Esophagus (tissue), 2 donors: ENCODE data around the gene ADIPOR2. TPM values are rescaled to one million over a fixed set of nuclear protein-coding genes. Genes with fewer than 3 reads are reported as not detected.
"Not testable (repeated sequence)": the region's sequence is repeated elsewhere in the genome, so short reads cannot be mapped to it uniquely, and the experiment has no call there.

Source experiments
- H3K27ac ChIP-seq, 2 donors: one replicate each; pipeline ENCODE4 v1.5.1; 2013; ENCODE audit warnings: low read depth in 2 of 2, mild to moderate bottlenecking in 2 of 2, inconsistent platforms in 1 of 2, low read length in 1 of 2, moderate library complexity in 1 of 2
- H3K27me3 ChIP-seq, 2 donors: one replicate each; pipeline ENCODE4 v1.6.1; 2013; ENCODE audit warnings: low read length in 2 of 2, control low read depth in 1 of 2, mild to moderate bottlenecking in 1 of 2; ENCODE audit not compliant: insufficient read depth in 2 of 2, control insufficient read depth in 1 of 2
- H3K36me3 ChIP-seq, 2 donors: one replicate each; pipeline ENCODE4 v1.6.1; 2013; ENCODE audit warnings: low read length in 1 of 2; ENCODE audit not compliant: control insufficient read depth in 2 of 2, insufficient read depth in 2 of 2
- H3K4me1 ChIP-seq, 2 donors: one replicate each; pipeline ENCODE4 v1.6.1; 2013; ENCODE audit warnings: low read length in 1 of 2; ENCODE audit not compliant: control insufficient read depth in 2 of 2, insufficient read depth in 2 of 2
- H3K4me3 ChIP-seq, 2 donors: one replicate each; pipeline ENCODE4 v1.5.1; 2013; ENCODE audit warnings: low read length in 2 of 2, mild to moderate bottlenecking in 2 of 2, low read depth in 1 of 2, moderate library complexity in 1 of 2
- H3K9me3 ChIP-seq, 2 donors: one replicate each; pipeline ENCODE4 v1.6.1; 2013; ENCODE audit warnings: mild to moderate bottlenecking in 2 of 2, low read depth in 1 of 2, low read length in 1 of 2, moderate library complexity in 1 of 2; ENCODE audit not compliant: control insufficient read depth in 2 of 2, insufficient read depth in 1 of 2
- WGBS, 2 donors: extraction: QIAGEN DNeasy Blood & Tissue Kit; methylation state at CpG; one replicate each; pipeline ENCODE4 v1.1.7; 2013; 5-methylcytosine and 5-hydroxymethylcytosine counted together
- polyA plus RNA-seq, 2 donors: library from polyadenylated mRNA; stranded (reverse); fragments of 200-250 nt; gene quantifications; one replicate each; pipeline ENCODE4 v1.2.3, GENCODE V29; 2013
- donor health status: healthy with polysubstance abuse.
- donor health status: Bipolar disorder and iron deficiency.

Gene ADIPOR2
- polyA plus RNA-seq, 2 donors: 29.9 to 33.7 TPM

DNA sequence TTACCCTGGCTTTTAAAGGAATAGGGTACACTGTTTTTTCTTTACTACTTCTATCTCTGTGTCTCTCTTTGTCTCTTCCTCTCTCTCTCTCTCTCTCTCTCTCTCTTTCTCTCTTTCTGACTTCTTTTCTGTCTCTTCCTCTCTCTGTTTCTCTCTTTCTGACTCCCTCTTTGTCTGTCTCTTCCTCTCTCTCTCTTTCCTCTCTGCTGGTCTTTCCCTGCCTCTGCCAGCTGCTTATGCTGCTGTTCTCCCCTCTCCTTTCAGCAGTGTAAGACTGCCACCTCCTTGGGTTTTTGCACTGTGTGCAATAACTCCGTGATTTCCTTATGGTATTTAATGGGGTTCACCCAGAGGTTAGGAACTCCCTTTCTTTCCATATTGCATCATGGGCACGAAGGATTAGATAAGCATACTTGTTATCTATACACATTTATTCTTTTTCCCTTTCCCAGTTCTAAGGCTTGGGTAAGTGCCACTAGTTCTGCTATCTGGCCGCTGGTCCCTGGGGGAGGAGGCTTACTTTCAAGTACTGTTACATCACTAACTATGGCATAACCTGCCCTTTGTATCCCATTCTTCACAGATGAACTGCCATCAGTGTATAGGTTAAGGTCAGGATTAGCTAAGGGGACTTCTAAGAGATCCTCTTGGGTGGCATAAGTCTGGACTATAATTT is 20.8 kb downstream of the ADIPOR2 start:
- H3K4me1 ChIP-seq, H3K27ac ChIP-seq, H3K27me3 ChIP-seq, H3K36me3 ChIP-seq, H3K9me3 ChIP-seq, H3K4me3 ChIP-seq: not testable (repeated sequence)
- WGBS, 2 donors: 42 to 50% methylated on average over 3 of the region's 3 CpGs

DNA sequence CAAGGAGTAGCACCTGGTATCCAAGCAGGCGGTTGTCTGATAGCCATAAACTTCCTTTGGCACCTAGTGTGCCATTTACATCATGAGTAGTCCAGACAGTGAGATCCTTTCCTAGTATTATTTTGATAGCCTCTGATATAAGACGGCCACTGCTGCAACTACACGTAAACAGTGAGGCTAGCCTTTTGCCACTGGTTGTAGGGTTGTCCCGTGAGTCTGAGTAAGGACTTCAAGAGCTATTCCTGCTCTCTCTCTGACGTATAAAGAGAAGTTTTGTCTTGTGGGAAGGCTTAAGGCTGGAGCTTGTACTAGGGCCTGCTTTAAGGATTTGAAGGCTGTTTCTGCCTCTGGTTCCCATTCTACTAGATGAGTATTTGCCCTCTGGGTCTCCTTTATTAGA is 21.4 kb downstream of the ADIPOR2 start:
- H3K27ac ChIP-seq, H3K9me3 ChIP-seq, H3K27me3 ChIP-seq, H3K36me3 ChIP-seq, H3K4me1 ChIP-seq, H3K4me3 ChIP-seq: not testable (repeated sequence)
- 90 to 95% methylated on average over 5 of the region's 5 CpGs for WGBS, 2 donors

DNA sequence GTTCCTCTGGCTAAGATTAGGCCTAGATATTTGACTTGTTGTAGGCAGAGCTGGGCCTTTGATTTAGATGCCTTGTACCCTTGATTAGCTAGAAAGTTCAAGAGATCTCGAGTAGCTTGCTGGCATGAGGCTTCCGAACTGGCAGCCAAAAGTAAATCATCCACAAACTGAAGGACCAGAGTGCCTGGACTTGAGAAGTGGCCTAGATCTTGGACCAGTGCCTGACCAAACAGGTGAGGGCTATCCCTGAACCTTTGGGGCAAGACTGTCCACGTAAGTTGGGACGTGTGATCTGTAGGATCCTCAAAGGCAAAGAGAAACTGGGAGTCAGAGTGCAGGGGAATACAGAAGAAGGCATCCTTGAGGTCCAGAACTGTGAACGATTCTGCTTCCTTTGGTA is 22.0 kb downstream of the ADIPOR2 start:
- H3K36me3 ChIP-seq: not testable (repeated sequence)

DNA sequence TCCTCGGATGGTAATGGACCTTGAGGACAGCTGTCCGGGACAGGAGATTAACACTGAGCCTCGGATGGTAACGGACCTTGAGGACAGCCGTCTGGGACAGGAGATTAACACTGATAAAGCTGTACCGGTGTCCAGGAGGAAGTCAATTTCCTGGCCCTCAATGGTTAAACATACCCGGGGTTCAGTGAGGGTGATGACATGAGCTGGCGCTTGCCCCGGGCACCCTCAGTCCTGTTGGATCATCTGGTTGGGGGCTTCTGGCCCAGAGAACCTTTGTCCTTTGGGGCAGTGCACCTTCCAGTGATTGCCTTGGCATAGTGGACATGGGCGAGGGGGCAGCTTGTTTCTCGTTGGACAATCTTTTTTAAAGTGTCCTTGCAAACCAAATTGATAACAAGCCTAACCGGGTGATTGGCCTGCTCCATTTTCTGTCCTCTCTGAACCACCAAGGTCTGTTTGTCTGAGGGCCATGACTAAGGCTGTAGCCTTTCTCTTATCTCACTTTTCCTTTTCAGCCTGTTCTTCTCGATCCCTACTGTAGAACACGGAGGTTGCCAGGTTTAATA is 23.0 kb downstream of the ADIPOR2 start:
- not testable (repeated sequence) for H3K4me3 ChIP-seq, H3K36me3 ChIP-seq, H3K9me3 ChIP-seq, H3K27ac ChIP-seq, H3K27me3 ChIP-seq, H3K4me1 ChIP-seq
- 87 to 96% methylated on average over 14 of the region's 14 CpGs for whole genome bisulfite sequencing, 2 donors

More for the DNA sequence above, 22.0 kb downstream of the ADIPOR2 start:
- not testable (repeated sequence) for H3K9me3 ChIP-seq, H3K4me3 ChIP-seq, H3K27me3 ChIP-seq, H3K4me1 ChIP-seq, H3K27ac ChIP-seq
- 91 to 95% methylated on average over 5 of the region's 5 CpGs for WGBS, 2 donors

DNA sequence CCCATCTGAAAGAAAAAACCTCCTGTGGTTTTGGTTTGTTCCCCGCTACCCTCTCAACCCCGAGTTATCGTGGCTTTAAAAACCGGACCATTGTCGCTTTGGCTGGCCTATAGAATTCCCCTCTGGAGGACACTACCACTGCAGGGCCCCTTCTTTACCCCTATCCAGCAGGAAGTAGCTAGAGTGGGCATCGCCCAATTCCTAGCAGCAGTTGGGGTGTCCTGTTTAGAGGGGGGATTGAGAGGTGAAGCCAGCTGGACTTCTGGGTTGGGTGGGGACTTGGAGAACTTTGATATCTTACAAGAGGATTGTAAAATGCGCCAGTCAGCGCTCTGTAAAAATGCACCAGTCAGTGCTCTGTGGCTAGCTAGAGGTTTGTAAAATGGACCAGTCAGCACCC is 24.6 kb downstream of the ADIPOR2 start:
- not testable (repeated sequence) for H3K27ac ChIP-seq, H3K4me1 ChIP-seq, H3K36me3 ChIP-seq, H3K4me3 ChIP-seq, H3K27me3 ChIP-seq, H3K9me3 ChIP-seq
- 94 to 95% methylated on average over 8 of the region's 8 CpGs for WGBS, 2 donors

DNA sequence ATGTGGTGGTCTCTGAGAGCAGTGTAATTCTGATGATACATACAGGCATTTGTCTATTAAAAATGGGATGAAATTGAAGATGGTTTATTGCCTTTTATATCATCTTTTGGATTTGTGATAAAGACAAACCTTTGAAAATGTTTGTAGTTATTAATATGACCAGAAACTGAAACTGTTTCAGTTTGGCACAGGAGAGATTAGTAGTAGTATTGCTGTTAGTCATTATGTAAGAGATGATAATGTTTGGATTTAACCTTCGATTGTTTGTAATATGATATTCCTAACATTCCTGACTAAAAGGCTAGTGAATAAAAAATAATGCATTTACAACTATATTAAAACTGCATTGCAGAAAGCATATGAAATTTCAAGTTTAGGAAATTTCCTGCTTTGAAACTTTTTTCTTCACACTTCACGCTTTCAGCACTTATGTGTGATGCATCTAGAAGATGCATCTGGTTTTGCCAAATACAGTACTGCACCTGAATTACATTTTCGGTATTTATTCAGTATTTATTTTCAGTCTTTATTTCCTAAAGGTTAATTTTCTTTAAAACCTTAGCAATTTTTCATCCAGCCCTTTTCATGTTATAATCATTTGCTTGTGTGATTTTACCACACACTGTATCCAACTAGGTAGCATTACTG is 25.5 kb downstream of the ADIPOR2 start:
- H3K9me3 ChIP-seq: no peaks in the 10 kb centered on the region
- H3K36me3 ChIP-seq: peaks cover 1 to 2% of the 10 kb centered on the region in 2 donors
- no peaks in the 10 kb centered on the region for H3K4me1 ChIP-seq
- WGBS, 2 donors: 56 to 59% methylated on average over 3 of the region's 3 CpGs
- H3K4me3 ChIP-seq: no peak overlapping the region
- H3K27ac ChIP-seq: no peak overlapping the region
- no peaks in the 10 kb centered on the region for H3K27me3 ChIP-seq

DNA sequence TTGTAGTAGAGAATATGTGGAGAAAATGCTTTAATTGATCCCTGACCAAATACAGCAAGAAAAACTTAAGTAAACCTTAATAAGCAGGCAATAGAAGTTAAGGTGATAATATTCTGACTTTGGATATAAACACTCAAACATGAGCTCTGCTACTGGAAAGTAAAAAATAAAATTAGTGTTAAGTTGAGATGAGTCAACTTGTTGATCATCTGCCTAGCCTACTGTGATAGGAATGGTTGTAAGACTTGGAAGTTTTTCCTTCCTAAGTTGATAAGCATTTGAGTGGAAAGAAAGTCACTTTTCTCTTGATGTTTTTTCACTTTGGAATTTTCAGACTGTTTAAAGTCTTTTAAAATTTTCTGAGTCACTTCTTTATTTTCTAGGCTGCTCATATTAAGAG is 26.0 kb downstream of the ADIPOR2 start:
- Histone ChIP-seq H3K27me3 (no peaks in the 10 kb centered on the region), H3K9me3 (no peaks in the 10 kb centered on the region), H3K4me1 (no peaks in the 10 kb centered on the region), H3K4me3 (no peak overlapping the region), H3K36me3 (peaks cover 1 to 2% of the 10 kb centered on the region in 2 donors), H3K27ac (no peak overlapping the region)

DNA sequence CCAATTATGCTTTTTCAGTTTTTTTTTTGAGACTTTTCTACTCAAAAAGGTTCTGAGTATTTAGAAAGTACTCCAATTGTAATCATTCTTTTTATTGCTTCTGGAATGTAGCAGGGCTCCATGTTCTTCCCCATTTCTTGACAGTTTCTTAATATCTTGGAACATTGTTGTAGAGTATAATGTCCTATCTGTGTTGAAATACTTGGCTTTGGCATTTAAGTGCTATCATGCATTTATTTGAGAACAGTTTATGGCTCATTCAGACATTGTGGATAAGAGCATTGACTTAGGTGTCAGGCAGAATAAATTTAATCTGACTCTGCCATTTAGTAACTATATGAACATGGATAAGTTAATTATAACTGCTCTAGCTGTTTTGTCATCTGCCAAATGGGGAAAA is 28.3 kb downstream of the ADIPOR2 start:
- no peak overlapping the region for H3K27ac ChIP-seq
- peaks cover 1 to 2% of the 10 kb centered on the region in 2 donors for H3K36me3 ChIP-seq
- no peaks in the 10 kb centered on the region for H3K4me1 ChIP-seq
- H3K4me3 ChIP-seq: no peak overlapping the region
- H3K9me3 ChIP-seq: no peaks in the 10 kb centered on the region
- no peaks in the 10 kb centered on the region for H3K27me3 ChIP-seq

DNA sequence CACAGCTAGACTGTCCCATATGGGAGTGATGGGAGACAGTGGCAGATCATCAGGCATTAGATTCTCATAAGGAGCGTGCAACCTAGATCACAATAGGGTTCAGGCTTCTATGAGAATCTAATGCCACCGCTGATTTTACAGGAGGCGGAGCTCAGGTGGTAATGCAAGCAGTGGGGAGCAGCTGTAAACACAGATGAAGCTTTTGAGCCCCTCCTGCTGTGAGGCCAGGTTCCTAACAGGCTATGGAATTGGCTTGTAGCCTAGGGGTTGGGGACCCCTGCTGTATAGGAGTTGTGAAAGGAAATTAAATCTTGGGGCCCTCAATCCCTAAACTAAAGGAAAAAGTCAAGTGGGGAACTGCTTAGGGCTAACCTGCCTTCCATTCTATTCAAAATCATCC is 29.6 kb downstream of the ADIPOR2 start:
- WGBS, 2 donors: 94 to 96% methylated on average over 3 of the region's 3 CpGs
- Histone ChIP-seq H3K4me3 (no peak overlapping the region), H3K9me3 (peaks cover 0 to 2% of the 10 kb centered on the region in 2 donors), H3K36me3 (peaks cover 0 to 2% of the 10 kb centered on the region in 2 donors), H3K27ac (no peak overlapping the region), H3K27me3 (no peaks in the 10 kb centered on the region), H3K4me1 (no peaks in the 10 kb centered on the region)

DNA sequence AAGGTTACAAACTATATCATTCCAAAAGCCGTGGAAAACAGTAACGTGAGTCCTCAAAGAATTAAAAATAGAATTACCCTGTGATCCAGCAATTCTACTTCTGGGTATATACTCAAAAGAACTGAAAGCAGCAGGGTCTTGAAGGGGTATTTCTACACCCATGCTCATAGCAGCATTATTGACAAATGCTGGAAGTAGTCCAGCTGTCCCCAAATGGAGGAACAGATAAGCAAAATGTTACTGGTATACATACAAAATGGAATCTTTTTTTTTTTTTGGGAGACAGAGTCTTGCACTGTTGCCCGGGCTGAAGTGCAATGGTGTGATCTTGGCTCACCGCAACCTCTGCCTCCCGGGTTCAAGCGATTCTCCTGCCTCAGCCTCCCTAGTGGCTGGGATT is 32.9 kb downstream of the ADIPOR2 start:
- Histone ChIP-seq H3K4me3 (no peak overlapping the region), H3K27me3 (no peaks in the 10 kb centered on the region), H3K4me1 (peaks cover 0 to 2% of the 10 kb centered on the region in 2 donors), H3K27ac (no peak overlapping the region), H3K9me3 (peaks cover 0 to 2% of the 10 kb centered on the region in 2 donors), H3K36me3 (peaks cover 0 to 3% of the 10 kb centered on the region in 2 donors)
- 91 to 95% methylated on average over 6 of the region's 6 CpGs for WGBS, 2 donors
